Measurements from ENCODE around the gene PROSER3.

The PROSER3 gene

GRCh38 chr19:35777086-35777841 lies 19.3 kb downstream of the PROSER3 start:
- DNase-seq (ENCODE audit: low read depth) = no peak
- no peak overlapping the region for H3K4me3 ChIP-seq (ENCODE audit: low read depth, low read length)
- TF ChIP-seq POLR2A (IDR thresholded peaks at IDR 0.05; ENCODE audit: extremely low read depth, insufficient read length) (no peak), CTCF (IDR thresholded peaks at IDR 0.05; ENCODE audit: low read depth, low read length) (no peak), MYC (IDR thresholded peaks at IDR 0.05; ENCODE audit: low read depth, low read length) (no peak)
- TF ChIP-seq, protein P1, sequence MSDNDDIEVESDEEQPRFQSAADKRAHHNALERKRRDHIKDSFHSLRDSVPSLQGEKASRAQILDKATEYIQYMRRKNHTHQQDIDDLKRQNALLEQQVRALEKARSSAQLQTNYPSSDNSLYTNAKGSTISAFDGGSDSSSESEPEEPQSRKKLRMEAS (IDR thresholded peaks at IDR 0.05; ENCODE audit: low read depth, low read length) = no peak

- DNase-seq (ENCODE audit: low read depth) = no peak
- TF ChIP-seq MYC (IDR thresholded peaks at IDR 0.05; ENCODE audit: low read depth, low read length) (no peak), POLR2A (IDR thresholded peaks at IDR 0.05; ENCODE audit: extremely low read depth, insufficient read length) (no peak), CTCF (IDR thresholded peaks at IDR 0.05; ENCODE audit: low read depth, low read length) (no peak)
- TF ChIP-seq, protein P1 (IDR thresholded peaks at IDR 0.05; ENCODE audit: low read depth, low read length) = no peak
- H3K4me3 ChIP-seq (ENCODE audit: low read depth, low read length) = no peak overlapping the region
Observed at GRCh38 chr19:35777961-35778360, 20.0 kb downstream of the PROSER3 start.

GRCh38 chr19:35779033-35779432 lies 21.1 kb downstream of the PROSER3 start:
- H3K4me3 ChIP-seq (ENCODE audit: low read depth, low read length) = no peak overlapping the region
- no peak for DNase-seq (ENCODE audit: low read depth)
- TF ChIP-seq MYC (IDR thresholded peaks at IDR 0.05; ENCODE audit: low read depth, low read length) (no peak), POLR2A (IDR thresholded peaks at IDR 0.05; ENCODE audit: extremely low read depth, insufficient read length) (no peak), CTCF (IDR thresholded peaks at IDR 0.05; ENCODE audit: low read depth, low read length) (no peak)
- TF ChIP-seq, protein P1 (IDR thresholded peaks at IDR 0.05; ENCODE audit: low read depth, low read length) = no peak

- TF ChIP-seq MYC (IDR thresholded peaks at IDR 0.05; ENCODE audit: low read depth, low read length) = no peak
- TF ChIP-seq POLR2A (IDR thresholded peaks at IDR 0.05; ENCODE audit: extremely low read depth, insufficient read length) = no peak
- no peak overlapping the region for H3K4me3 ChIP-seq (ENCODE audit: low read depth, low read length)
- DNase-seq (ENCODE audit: low read depth) = no peak
Observed at GRCh38 chr19:35780058-35780457, 22.1 kb downstream of the PROSER3 start.

DNA sequence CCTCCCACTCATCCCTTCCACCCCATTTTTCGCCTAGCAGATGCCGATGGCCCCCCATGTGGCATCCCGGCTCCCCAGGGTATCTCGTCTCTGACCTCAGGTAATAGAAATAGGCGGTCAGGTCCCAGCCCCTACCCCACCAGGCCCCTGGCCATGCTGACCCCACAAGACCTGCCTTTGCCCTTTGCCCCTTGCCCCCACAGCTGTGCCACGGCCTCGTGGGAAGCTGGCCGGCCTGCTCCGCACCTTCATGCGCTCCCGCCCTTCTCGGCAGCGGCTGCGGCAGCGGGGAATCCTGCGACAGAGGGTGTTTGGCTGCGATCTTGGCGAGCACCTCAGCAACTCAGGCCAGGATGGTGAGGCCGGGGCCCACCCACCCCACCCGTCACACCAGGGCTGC lies 22.7 kb downstream of the PROSER3 start:
- no peak for TF ChIP-seq POLR2A (IDR thresholded peaks at IDR 0.05; ENCODE audit: extremely low read depth, insufficient read length)
- TF ChIP-seq CTCF (IDR thresholded peaks at IDR 0.05; ENCODE audit: low read depth, low read length) = no peak
- DNase-seq (ENCODE audit: low read depth) = no peak
- H3K4me3 ChIP-seq (ENCODE audit: low read depth, low read length) = no peak overlapping the region

GRCh38 chr19:35781650-35782049 lies 23.7 kb downstream of the PROSER3 start:
- no peak overlapping the region for H3K4me3 ChIP-seq (ENCODE audit: low read depth, low read length)
- DNase-seq (ENCODE audit: low read depth) = no peak
- TF ChIP-seq POLR2A (IDR thresholded peaks at IDR 0.05; ENCODE audit: extremely low read depth, insufficient read length) (no peak), MYC (IDR thresholded peaks at IDR 0.05; ENCODE audit: low read depth, low read length) (no peak), CTCF (IDR thresholded peaks at IDR 0.05; ENCODE audit: low read depth, low read length) (no peak)
- TF ChIP-seq, protein P1 (IDR thresholded peaks at IDR 0.05; ENCODE audit: low read depth, low read length) = no peak

All from NB4 (cell line).